Skin of body (tissue), 2 donors: Measurements from ENCODE around the gene YBEY. TPM values are rescaled to one million over a fixed set of nuclear protein-coding genes. Genes with fewer than 3 reads are reported as not detected.
"Not testable (repeated sequence)": the region's sequence is repeated elsewhere in the genome, so short reads cannot be mapped to it uniquely, and the experiment has no call there.

Experiments used
- DNase-seq: peaks from one replicate; lab custom pipeline; 2025; lab: John Stamatoyannopoulos, UW
- total RNA-seq: library from RNA; depleted of rRNA; stranded (reverse); fragments of >200 nt; gene quantifications from one replicate; pipeline ENCODE4 v1.2.3, GENCODE V29; 2014

Gene YBEY
- total RNA-seq, 1 donor from 2014 or later = 13.0 TPM

GRCh38 chr21:46299167-46299566, 13.0 kb downstream of the YBEY start:
- DNase-seq = no peak

GRCh38 chr21:46301759-46302158, 15.6 kb downstream of the YBEY start:
- DNase-seq = no peak

- DNase-seq = no peak
Measured at GRCh38 chr21:46304437-46304836, 18.3 kb downstream of the YBEY start.

- DNase-seq = no peak
Measured at GRCh38 chr21:46304955-46305354, 18.8 kb downstream of the YBEY start.

GRCh38 chr21:46307625-46308024, 21.5 kb downstream of the YBEY start:
- no peak for DNase-seq

- DNase-seq = no peak
Measured at GRCh38 chr21:46308431-46308830, 22.3 kb downstream of the YBEY start.

- not testable (repeated sequence) for DNase-seq
Measured at GRCh38 chr21:46310260-46310659, 24.1 kb downstream of the YBEY start.

GRCh38 chr21:46311568-46311967, 25.4 kb downstream of the YBEY start:
- DNase-seq = no peak

- no peak for DNase-seq
Measured at GRCh38 chr21:46312949-46313348, 26.8 kb downstream of the YBEY start.

- DNase-seq = no peak
Measured at GRCh38 chr21:46314441-46315020, 28.4 kb downstream of the YBEY start.

GRCh38 chr21:46316708-46317324, 30.7 kb downstream of the YBEY start:
- DNase-seq = no peak

- DNase-seq = no peak
Measured at GRCh38 chr21:46317710-46318463, 31.7 kb downstream of the YBEY start.

GRCh38 chr21:46318464-46318845, 32.3 kb downstream of the YBEY start:
- DNase-seq = no peak

- no peak for DNase-seq
Measured at GRCh38 chr21:46319186-46319585, 33.0 kb downstream of the YBEY start.

- DNase-seq = no peak
Measured at GRCh38 chr21:46320331-46320801, 34.2 kb downstream of the YBEY start.

GRCh38 chr21:46322351-46323226, 36.4 kb downstream of the YBEY start:
- no peak for DNase-seq

- no peak for DNase-seq
Measured at GRCh38 chr21:46323227-46323709, 37.1 kb downstream of the YBEY start.

- DNase-seq = peak; percentile 98
Measured at GRCh38 chr21:46323710-46324389, 37.7 kb downstream of the YBEY start, which contains the start of the genes C21orf58 and PCNT. Gene C21orf58, minus strand, starts transcription at chr21:46323870. Its CDS starts 1,132 bp downstream, at chr21:46322738. Gene PCNT, plus strand, starts transcription at chr21:46324156. Its CDS starts 73 bp downstream, at chr21:46324229.

- DNase-seq = peak; percentile 79
Measured at GRCh38 chr21:46324390-46325072, 38.4 kb downstream of the YBEY start.
